Lower lobe of right lung (tissue), 2 donors: ENCODE measurements around the gene IL37. TPM values are rescaled to one million over a fixed set of nuclear protein-coding genes. Genes with fewer than 3 reads are reported as not detected.

ENCODE experiments used
- ATAC-seq, 2 donors: fragments of 200-7000 bp; cut with Tn5 transposase; one replicate each; pipeline ENCODE4 v1.9.1; 2020 to 2022; ENCODE audit warnings: mild to moderate bottlenecking in 2 of 2, moderate library complexity in 2 of 2
- DNase-seq: peaks from one replicate; pipeline ENCODE4 v3.0.0-alpha.2; 2020
- H3K27ac ChIP-seq: fragments of 200-600 bp; one replicate; pipeline ENCODE4 v1.8.0; 2022
- H3K27me3 ChIP-seq: fragments of 200-600 bp; one replicate; pipeline ENCODE4 v1.8.0; 2022; ENCODE audit warnings: low read depth
- H3K36me3 ChIP-seq: fragments of 200-600 bp; one replicate; pipeline ENCODE4 v1.8.0; 2022; ENCODE audit warnings: mild to moderate bottlenecking
- H3K4me1 ChIP-seq: fragments of 200-600 bp; one replicate; pipeline ENCODE4 v1.8.0; 2022
- H3K4me3 ChIP-seq: fragments of 200-600 bp; one replicate; pipeline ENCODE4 v1.8.0; 2022; ENCODE audit warnings: mild to moderate bottlenecking
- H3K9me3 ChIP-seq: fragments of 200-600 bp; one replicate; pipeline ENCODE4 v1.8.0; 2022
- CTCF ChIP-seq: fragments of 200-600 bp; IDR thresholded peaks from one replicate; pipeline ENCODE4 v1.8.0; 2022; ENCODE audit warnings: antibody characterized with exemption, mild to moderate bottlenecking
- intact Hi-C: fragments of 100-400 bp; cut with DNase I; formaldehyde crosslinking; loops from one replicate; pipeline ENCODE4 v1.11.0; 2022
- total RNA-seq: library from RNA; stranded (reverse); fragmentation: NEBNext Ultra II Directional; extraction: Animal tissue kit (Norgen Biotek cat#: 25700); gene quantifications from one replicate; pipeline ENCODE4 v1.2.1, GENCODE V29; 2021
- donor health status: DM: no; HTN: yes; CAD: no; lungs with severe emphysema.

Gene IL37
- total RNA-seq, 1 donor from 2014 or later, result not detected

- Histone ChIP-seq H3K9me3 (no peaks in the 10 kb centered on the region), H3K27me3 (no peaks in the 10 kb centered on the region), H3K4me1 (peaks cover 27% of the 10 kb centered on the region), H3K27ac (no peak overlapping the region), H3K36me3 (no peaks in the 10 kb centered on the region), H3K4me3 (no peak overlapping the region)
- no peak for TF ChIP-seq CTCF
- ATAC-seq (peak; percentile 85 to 89), DNase-seq (peak; percentile 93)
- intact Hi-C loops, result no loop called here
These were observed 41.6 kb upstream of the IL37 start for GRCh38 chr2:112869258-112869842.

- no peak for TF ChIP-seq CTCF
- Histone ChIP-seq H3K4me1 (peaks cover 27% of the 10 kb centered on the region), H3K27me3 (no peaks in the 10 kb centered on the region), H3K4me3 (no peak overlapping the region), H3K9me3 (no peaks in the 10 kb centered on the region), H3K36me3 (no peaks in the 10 kb centered on the region), H3K27ac (no peak overlapping the region)
- ATAC-seq (peak in 1 of 2 donors; percentile 62), DNase-seq (no peak)
- intact Hi-C loops, result no loop called here
These were observed 39.8 kb upstream of the IL37 start for GRCh38 chr2:112870841-112871835.

- Histone ChIP-seq H3K4me3 (no peak overlapping the region), H3K27ac (no peak overlapping the region), H3K4me1 (no peaks in the 10 kb centered on the region), H3K27me3 (no peaks in the 10 kb centered on the region), H3K36me3 (no peaks in the 10 kb centered on the region), H3K9me3 (no peaks in the 10 kb centered on the region)
- intact Hi-C loops, result no loop called here
- DNase-seq, result no peak
- ATAC-seq, result no peak
- no peak for TF ChIP-seq CTCF
These were observed 34.6 kb upstream of the IL37 start for GRCh38 chr2:112876257-112876970.

- ATAC-seq (no peak), DNase-seq (no peak)
- H3K9me3 ChIP-seq, result no peaks in the 10 kb centered on the region
- H3K4me3 ChIP-seq, result no peak overlapping the region
- H3K27ac ChIP-seq, result no peak overlapping the region
- no peaks in the 10 kb centered on the region for H3K27me3 ChIP-seq
- H3K36me3 ChIP-seq, result no peaks in the 10 kb centered on the region
- H3K4me1 ChIP-seq, result no peaks in the 10 kb centered on the region
- intact Hi-C loops, result no loop called here
- no peak for TF ChIP-seq CTCF
These were observed 34.0 kb upstream of the IL37 start for GRCh38 chr2:112876971-112877361.

GRCh38 chr2:112877423-112877822 is 33.5 kb upstream of the IL37 start:
- Histone ChIP-seq H3K4me1 (no peaks in the 10 kb centered on the region), H3K9me3 (no peaks in the 10 kb centered on the region), H3K27ac (no peak overlapping the region), H3K4me3 (no peak overlapping the region), H3K36me3 (no peaks in the 10 kb centered on the region), H3K27me3 (no peaks in the 10 kb centered on the region)
- ATAC-seq (no peak), DNase-seq (no peak)
- TF ChIP-seq CTCF, result no peak
- intact Hi-C loops, result no loop called here
